Measurements from ENCODE around the gene TMEM89.

The TMEM89 gene

DNA sequence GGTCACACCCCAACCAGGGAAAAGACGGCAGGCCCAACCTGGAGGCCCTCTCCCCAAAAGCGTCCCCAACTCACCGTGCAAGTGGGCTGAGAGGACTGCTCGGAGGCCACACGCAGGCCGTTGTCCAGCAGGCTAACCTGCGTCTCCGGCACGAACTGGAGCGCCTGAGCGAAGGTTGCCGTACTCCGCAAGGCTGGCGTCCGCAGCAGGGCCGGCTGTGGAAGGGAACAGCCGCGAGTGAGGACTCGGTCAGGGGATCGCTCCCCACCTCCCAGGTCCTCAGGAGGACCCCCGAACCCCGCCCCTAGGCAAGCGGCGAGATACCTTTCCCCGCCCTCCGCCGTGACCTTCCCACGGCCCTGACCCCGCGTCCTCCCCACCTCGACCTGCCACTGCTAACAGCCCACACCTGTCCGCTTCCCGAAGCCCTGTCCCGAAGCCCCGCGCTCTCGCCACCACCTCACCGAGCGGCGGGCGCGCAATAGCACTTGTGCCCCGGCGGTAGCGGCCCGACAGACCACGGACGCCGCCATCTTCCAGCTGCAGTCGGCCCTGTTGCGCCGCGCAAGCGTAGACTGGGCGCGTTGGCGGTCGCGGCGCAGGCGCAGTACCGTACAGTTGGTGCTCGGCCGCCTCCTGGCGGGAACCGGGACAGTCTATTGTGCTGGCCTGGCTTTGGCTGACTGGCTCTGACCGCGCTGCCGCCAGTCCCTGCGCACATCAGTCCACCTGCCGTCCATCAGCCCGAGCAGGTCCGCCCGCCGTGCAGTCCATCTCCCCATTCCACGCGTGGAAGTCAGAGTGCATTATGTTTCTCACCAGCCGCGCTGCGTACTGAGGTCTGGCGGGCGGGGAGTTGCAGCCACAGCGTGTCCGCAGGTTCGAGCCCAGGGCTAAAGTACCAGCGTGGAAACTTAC, 12.2 kb downstream of the TMEM89 start, which contains the start of gene UQCRC1:
UQCRC1 (minus strand) TSS at position 559 of the 918 bp plus-strand sequence; CDS start at position 533, 26 bp downstream.
- DNase-seq: peak; percentile 91

DNA sequence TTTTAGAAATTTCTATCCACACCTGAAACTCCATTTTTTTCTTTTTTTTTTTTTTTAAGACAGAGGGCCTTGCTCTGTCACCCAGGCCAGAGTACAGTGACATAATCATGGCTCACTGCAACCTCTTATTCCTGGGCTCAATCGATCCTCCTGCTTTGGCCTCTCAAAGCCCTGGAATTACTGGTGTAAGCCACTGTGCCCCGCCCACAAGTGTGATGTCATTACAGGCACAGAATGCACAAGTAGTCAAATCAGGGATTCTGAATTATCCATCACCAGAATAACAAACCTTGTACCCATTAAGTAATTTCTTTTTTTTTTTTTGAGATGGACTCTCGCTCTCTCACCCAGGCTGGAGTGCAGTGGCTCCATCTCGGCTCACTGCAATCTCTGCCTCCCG, 14.1 kb downstream of the TMEM89 start:
- no peak for DNase-seq

DNA sequence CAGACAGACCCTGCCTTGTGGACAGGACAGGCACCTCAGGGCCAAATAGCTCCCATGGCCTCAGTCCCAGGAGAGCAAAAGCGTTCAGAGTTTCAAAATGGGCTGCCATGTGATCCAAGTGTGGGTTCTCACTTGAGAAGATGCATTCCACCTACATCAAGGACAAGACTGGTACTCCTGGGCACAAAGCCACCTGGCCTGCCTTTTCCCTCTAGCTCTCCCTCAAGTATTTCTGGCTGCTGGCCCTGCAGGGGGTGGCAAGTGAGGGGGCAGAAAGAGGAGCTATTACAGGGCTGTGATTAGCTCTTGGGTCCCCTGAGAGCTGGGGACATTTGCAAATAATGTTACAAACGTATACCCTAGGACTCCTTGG, 20.0 kb downstream of the TMEM89 start:
- DNase-seq: no peak

DNA sequence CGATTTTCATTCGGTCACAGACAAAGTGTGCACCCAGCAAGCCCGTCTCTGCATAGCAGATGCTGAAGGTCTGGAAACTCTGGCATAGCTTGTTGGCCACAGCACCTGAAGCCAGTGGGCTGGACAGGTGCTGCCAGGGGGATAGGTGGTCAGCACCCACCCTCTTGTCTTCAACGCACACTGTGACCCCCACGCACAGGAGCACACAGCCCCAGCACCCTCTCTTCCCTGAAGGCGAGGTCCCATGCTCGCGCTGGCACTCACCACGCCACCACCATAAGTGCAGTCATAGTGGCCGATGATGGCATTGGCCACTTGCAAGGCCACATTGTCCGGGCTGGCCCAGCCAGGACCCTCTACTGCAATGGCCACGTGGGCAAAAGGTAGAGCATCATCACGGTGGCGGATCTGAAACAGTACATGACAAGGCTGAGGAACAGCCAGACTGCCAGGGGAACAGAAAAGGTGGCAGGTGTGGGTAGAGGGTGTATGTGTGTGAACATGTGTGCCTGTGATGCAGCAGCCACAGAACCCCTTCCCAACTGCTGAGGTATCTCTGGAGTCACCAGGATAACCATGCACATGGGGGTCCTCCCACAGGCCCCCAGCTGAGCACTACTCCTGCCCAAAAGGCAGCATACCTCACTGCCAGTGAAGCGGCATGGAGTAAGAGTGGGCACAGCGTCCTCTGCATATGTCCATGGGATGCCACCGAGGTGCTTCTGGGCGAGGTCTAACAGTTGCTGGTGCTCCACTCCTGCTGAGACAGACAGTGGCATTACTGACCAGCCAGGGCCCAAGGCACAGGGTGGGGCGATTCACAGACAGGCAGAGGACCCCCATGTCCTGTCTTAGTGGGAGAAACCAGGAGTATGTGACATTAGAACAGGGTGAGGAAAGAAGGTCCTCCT, 20.6 kb downstream of the TMEM89 start:
- no peak for DNase-seq

DNA sequence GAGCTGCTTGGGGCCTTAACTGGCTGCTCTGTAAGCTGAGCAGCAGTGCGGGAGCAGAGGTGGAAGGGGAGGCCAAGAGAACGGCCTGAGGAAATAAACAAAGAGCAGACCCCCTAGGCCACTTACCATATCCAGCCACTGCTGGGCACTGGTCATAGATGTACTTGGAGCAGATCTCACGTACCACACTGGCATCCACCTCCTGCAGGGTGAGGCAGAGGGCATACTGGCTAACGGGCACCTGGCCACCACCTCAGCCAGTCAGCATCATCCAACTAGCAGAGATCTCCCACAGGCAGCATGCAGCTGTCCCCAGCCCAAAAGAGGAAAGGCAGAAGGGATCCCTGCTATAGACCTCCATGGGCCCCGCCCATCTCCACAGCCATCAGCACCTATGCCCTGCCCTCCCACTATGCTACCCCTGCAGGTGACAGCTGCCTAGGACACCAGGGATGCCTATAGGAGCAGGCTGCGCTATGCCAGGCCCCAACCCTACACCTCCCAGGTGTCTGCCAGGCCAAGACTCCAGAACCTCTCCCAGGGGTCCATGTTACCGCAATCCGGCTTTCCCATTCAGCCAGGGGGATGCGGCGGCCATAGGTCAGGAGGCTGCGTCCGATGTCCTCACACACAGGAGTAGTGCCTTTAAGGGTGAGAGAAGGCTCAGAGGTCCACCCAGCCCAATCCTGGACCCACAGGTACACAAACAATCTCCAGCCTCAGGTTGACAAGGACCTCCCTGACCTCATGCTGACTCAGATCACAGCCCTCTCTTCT, 21.9 kb downstream of the TMEM89 start:
- DNase-seq: no peak

DNA sequence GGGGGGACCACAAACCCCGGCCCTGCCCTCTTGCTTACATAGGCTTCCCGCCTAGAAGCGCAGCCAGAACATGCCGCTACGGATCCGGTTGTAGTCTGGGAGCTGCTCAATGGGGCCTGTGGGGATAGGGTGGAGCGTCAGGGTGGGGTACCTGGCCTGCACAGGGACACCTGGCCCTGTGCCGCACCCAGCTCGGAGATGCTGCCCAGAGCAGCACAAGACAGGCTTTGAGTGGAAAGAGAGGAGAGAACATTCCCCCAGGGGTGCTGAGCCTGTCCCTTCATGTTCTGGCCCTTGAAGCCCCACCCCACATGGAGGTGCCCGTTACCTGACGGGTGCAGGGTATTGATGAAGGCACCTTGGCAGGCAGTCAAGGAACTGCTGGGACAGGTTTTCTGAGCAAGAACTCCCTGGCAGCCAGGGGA, 22.5 kb downstream of the TMEM89 start:
- DNase-seq: no peak

DNA sequence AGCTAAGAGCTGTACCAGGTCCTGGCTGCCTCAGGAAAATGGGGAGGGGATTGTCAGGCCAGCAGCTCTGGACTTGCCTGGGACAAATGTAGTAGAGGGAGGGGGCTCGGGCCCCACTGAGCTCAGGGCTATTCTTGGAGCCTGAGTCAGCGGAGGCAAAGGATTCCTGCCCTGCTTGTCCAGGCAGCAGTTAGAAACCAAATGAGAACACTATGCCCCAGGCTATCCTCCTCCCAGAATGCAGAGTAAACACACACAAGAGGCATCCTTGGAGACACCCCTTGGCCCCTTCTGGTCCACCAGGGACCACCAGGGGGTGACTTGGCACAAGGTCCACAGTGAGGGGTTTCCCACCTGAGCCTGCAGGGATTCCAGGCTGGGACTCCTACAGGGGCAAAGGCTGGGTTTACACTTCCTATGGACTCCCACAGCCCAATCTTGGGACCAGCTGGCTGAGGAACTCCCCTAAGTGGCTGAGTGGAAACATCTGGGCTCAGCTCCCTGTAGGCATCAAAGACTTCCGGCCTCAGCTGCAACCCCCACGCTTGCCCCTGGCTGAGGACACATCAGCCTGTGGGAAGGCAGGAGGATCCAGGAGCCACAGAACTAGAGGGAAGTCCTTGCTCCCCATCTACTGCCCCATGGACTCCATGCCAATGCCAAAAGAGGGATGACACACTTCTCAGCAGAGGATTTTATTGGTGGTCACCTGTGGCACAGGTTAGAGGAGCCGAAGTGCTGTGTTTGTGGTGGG, 23.1 kb downstream of the TMEM89 start:
- peak; percentile 93 for DNase-seq

DNA sequence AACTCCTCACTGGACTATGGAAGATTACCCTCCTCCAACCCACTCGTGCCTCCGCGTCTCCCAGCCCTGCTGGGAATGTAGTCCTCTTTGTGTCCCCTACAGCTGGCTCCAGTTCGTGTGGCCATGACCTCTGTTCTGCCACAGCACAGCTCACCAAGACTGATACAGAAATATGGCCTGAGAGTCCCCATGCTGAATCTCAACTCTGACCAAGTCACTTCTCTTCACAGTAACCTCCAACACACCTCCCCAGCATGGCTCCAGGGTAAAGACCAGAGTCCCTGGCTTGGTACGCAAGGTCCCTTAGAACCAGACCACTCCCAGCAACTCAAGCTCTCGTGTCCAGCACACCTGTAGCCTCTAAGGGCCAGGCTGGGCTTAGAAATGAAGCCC, 24.2 kb downstream of the TMEM89 start:
- no peak for DNase-seq

DNA sequence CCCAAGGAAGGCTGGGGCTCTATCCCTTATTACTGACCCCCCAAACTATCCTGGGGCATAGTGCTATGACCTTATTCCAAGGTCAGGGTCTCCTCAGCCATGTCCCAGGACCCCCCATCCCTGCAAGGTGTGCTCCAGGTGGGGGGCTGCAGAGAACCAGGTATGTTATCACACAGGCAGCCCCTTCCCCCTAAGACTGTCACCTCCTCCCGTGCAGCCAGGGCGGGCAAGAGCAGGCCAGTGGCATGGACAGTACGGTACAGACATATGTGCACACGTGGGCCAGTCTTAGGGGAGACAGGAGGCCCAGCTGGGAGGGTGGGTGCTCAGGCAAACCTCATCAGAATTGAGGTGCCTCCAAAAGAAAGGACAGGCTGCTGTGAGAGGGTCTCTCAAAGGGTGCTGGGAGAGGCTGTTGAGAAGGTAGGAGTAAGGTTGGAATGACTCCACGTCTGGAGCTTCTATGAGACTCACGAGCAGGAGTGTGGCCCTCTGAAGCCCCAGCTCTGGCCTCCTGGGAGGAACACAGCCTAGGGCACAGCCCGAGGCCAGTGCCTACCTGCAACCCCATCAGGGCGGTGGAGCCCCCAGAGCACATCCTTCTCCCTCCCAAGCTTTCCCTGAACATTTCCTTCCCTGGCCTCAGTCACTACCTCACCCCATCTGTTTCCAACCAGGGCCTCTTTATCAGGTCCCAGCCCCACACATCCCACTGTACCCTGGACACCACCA, 24.7 kb downstream of the TMEM89 start:
- DNase-seq: no peak

DNA sequence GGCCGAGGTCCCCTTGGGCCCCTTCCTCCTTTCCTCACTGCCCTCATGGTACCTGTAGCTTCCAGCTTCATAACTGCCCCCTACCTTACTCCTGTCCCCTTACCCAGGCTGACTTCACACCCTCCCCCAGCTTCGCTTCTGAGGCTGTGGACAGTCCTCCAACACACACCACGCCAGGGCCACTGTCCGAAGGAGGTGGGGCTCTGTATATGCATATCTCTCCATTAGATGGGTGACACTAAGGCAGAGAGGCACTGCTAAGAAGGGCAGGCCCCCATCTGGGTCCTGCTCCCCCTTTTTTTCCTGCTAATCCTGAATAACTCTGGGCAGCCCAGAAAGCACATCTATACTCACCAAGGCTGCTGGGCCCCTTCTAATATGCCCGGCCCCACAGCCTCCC, 25.4 kb downstream of the TMEM89 start:
- DNase-seq: no peak

DNA sequence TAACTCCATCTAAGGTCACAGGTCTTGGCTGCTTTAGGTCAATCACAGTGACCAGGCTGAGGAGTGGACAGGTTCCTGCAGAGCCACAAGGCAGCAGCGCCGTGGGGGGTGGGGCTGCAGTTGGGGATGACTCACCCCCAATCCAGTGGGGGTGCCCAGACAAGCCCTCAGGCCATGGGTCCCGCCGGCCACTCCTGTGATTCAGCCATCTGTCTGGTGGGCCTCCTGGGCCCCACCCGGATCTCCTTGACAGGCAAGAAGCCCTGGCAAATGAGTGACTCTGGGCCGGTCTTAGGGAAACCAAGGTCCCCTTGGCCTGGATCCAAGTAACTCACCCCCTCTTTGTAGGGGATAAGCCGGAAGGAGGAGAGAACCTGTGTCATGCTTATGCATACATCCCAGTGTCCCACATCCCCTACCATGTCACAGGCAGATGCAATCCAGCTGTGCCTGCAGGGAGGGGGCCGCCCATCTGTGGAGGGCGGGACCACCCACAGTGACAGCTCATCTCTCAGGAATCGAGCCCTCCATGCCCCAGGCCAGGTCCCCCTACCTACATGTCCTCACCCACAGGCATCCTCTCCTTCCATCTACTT, 25.9 kb downstream of the TMEM89 start:
- DNase-seq: peak; percentile 98

DNA sequence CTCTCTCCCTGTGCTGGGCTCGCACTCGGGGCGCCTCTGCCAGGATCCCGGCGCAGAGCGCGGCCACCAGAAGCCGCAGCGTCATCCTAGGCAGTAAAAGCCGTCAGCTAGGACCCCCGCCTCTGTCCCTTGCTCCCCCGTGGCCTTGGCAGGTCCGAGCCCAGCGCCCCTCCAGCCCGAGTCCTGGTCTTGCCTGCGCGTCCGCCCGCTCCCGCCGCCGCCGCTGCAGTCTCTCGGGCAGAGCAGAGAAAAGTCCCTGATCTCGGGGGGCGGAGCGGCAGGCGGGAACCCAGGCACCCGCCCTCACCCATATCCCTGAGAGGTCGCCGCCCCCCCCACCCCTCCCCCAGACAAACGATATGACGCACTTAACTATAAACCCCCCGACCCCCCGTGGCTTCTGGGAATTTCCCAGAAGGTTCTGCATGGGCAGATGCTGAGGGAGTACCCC, 26.5 kb downstream of the TMEM89 start, which contains the start of gene COL7A1:
COL7A1 (minus strand) TSS at position 255 of the 451 bp plus-strand sequence; CDS start at position 85, 170 bp downstream.
- DNase-seq: no peak

DNA sequence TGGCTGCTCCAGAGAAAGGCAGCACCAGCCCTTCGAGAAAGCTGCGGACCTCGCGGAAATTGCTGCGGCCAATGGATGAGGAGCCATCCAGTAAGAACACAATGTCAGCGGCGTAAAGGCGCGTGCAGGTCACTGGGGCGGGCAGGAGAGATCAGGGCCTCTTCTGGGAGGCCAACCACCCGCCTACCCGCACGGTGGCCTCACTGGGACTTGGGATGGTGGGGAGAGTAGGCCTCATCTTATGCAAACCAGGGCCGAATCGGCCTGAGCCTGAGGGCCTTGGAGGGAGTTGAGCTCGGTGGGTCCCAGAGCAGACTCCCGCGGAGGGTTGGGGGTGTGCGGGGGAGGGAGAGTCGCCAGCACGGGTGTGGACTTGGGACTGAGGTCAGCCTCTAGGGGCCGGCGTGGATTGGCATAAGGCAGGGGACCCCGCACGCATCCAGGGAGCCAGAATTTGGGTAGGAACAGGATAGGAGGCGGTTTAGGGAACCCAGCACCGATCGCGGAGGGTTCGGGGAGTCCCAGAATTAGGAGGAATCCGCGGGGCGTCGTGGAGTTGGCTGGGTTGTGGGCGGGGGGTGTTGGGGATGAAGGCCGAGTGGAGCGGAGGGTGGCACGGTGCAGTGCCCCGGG, 27.0 kb downstream of the TMEM89 start:
- DNase-seq: no peak

DNA sequence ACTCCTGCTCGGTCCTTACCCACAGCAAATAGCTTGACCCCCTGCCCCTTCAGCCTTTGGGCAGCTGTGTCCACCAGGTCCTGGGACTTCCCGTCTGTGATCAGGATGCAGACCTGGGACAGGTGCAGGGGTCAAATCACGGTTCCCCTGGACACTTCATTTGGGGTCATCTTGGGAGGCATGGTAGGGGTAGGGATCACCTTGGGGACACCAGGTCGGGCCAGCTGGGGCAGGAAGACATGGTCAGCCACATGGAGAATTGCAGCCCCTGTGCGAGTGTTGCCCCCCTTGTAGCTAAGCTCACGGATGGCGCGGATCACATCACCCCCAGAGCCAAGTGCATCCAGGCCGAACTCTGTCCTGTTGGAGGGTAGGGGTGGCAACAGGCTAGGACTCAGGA, 28.2 kb downstream of the TMEM89 start:
- DNase-seq: no peak

DNA sequence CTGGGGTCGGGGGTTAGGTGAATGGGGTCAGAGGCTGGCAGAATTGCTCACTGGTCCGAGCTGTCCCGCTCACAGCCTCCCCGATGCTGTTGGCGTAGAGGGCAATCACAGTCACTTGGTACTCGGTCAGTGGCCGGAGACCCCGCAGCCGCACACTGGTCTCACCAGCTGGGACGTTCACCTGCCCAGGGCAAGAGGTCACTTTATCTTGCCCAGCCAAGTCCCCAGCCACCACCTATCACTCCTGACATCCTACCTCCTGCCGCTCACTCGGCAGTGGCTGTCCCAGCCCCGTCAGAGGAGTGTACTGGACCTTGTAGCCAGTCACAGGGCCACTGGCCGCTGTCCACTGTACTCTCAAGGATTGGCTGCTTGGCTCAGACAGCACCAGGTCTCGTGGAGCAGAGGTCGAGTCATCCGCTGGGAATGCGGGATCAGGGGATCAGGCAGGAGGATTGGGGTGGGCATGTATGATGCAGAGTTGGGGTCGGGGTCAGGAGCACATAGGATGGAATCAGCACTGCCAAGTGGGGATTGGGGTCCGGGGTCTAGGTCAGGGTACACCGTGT, 29.0 kb downstream of the TMEM89 start:
- no peak for DNase-seq

DNA sequence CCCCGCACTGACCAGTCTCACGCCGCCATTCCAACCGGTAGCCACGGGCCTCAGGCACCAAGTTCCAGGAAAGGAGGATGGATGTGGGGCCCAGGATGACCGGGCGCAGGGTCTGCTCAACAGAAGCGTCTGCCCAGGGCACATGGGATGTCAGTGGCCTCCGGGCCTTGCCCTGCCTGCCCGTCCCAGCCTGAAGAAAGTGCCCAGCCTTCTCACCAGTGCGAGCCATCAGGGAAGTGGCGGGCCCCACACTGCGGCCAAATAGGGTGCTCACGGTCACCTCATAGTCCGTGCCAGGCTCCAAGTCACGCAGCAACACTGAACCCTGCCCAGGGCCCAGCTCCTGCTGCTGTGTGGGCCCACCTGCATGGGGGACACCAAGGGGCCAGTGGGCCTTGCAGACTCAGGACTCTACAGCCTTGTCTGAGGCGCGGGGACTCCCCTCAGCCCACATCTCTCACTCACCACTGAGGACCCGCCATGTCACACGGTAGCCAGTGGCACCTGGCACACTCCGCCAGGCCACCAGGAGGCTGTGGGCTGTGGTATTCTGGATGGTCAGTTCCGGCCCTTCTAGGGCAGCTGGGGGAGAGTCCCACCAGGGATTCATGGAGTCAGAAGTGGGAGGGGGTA, 29.6 kb downstream of the TMEM89 start:
- no peak for DNase-seq

DNA sequence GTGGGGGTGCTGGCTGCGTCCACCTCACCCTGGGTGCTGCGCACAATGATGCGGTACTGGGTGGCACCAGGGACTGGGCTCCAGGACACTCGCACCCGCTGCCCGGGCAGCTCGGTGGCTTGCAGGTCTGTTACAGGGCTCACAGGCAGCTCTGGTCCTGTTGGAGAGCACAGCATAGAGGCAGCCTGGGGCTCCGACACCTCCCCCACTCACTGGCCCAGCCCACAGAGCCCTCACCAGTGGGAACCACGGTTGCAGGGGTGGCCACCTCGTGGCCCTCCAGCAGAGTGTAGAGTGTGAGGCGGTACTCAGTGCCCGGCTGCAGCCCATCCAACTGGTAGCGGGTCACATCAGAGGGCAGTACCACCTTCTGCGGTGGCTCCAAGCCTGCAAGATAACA, 30.1 kb downstream of the TMEM89 start:
- DNase-seq: no peak

DNA sequence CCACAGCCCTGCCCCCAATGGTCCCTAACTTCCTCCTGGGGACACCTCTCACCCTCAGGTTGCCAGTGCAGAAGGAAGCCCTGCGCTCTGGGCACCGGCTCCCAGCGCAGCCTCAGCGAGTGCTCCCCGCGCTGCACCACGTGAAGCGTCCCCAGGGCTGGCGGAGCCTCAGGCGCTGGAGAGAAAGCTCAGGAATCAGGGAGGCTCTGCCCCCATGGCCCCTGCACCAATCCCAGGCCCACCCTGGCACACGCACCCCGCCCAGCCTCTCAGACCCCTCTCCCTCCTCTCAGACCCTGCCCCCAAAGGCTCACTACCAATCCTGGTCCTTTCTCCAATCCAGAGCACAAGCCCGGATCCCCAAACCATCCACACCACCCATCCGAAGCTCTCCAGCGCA, 33.3 kb downstream of the TMEM89 start:
- DNase-seq: no peak

DNA sequence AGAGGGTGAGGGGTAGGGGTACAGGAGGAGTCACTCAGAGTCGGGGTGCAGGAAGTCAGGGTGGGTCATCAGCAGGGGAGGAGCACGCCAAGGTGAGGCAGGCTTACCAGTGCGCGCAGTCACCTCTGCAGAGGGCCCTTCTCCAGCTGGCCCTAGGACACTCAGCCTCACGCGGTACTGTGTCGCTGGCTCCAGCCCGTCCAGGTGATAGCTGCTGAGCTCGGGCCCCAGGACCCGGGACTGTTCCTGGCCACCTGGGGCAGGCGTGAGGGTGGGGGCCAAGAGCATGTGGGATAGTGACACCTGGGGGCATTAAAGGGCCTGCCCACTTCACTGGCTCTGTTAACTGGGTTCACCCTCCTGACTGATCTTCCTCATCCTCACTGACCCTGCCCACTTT, 33.9 kb downstream of the TMEM89 start:
- DNase-seq: no peak

All from T1000 (cell line).